H1 (cell line): ENCODE results near the gene ARL8A. TPM values are rescaled to one million over a fixed set of nuclear protein-coding genes. Genes with fewer than 3 reads are reported as not detected.
A peak's percentile ranks its signal among the peaks of the same experiment; 100 is the strongest.

Source experiments
- CTCF ChIA-PET: fragments of 300-600 bp; sonication (Branson Sonifier 250); formaldehyde crosslinking; loops from one replicate; lab custom pipeline; 2021; ENCODE audit not compliant: partially characterized antibody; lab: Charles Lee
- POLR2A ChIA-PET: fragments of 300-600 bp; sonication (Branson Sonifier 250); formaldehyde crosslinking; loops from one replicate; lab custom pipeline; 2021; ENCODE audit warnings: inconsistent platforms; ENCODE audit not compliant: partially characterized antibody; lab: Charles Lee
- DNase-seq, 2 experiments: peaks; one replicate each; pipeline versions ENCODE4 v3.0.0 to v3.0.0-alpha.2; 2010 to 2022; ENCODE audit warnings: low spot score in 2 of 2, low read depth in 1 of 2, mixed read lengths in 1 of 2
- FAIRE-seq: peaks from 2 replicates; lab custom pipeline; 2011; peaks lifted over from hg19 to GRCh38; lab: Jason Lieb, UNC
- H2AFZ ChIP-seq: 2 replicates; pipeline ENCODE4 v1.8.1; 2012; ENCODE audit warnings: low read length, inconsistent platforms
- H2AK5ac ChIP-seq: 2 replicates; pipeline ENCODE4 v1.6.1; 2013; ENCODE audit warnings: low read depth, low read length
- H2BK120ac ChIP-seq: replicated peaks from 2 replicates; pipeline ENCODE3; 2013; ENCODE audit warnings: low read depth, low read length, inconsistent platforms
- H2BK12ac ChIP-seq: 2 replicates; pipeline ENCODE4 v1.6.1; 2013; ENCODE audit warnings: low read depth, low read length
- H2BK15ac ChIP-seq: 2 replicates; pipeline ENCODE4 v1.6.1; 2013; ENCODE audit warnings: low read length
- H2BK20ac ChIP-seq: 2 replicates; pipeline ENCODE4 v1.6.1; 2013; ENCODE audit warnings: low read length
- H2BK5ac ChIP-seq: 2 replicates; pipeline ENCODE4 v1.6.1; 2013; ENCODE audit warnings: low read depth, low read length
- H3K14ac ChIP-seq: 2 replicates; pipeline ENCODE4 v1.6.1; 2013; ENCODE audit warnings: inconsistent platforms; ENCODE audit not compliant: insufficient read length
- H3K18ac ChIP-seq: 2 replicates; pipeline ENCODE4 v1.6.1; 2013; ENCODE audit warnings: low read length; ENCODE audit errors: extremely low read depth
- H3K23ac ChIP-seq: 2 replicates; pipeline ENCODE4 v1.6.1; 2013; ENCODE audit warnings: inconsistent platforms; ENCODE audit not compliant: insufficient read length
- H3K23me2 ChIP-seq: 2 replicates; pipeline ENCODE4 v1.6.1; 2013; ENCODE audit warnings: low read depth, low read length
- H3K27ac ChIP-seq: 2 replicates; pipeline ENCODE4 v1.6.1; 2011; ENCODE audit warnings: low read depth, low read length, inconsistent platforms
- H3K27me3 ChIP-seq, 4 experiments: replicated peaks in 1 of 4; 1 replicate in 1 of 4; 2 replicates in 3 of 4; pipeline versions ENCODE4 v1.6.1 to v1.8.1; 2011 to 2013; ENCODE audit warnings: low read length in 3 of 4, mild to moderate bottlenecking in 3 of 4, inconsistent platforms in 2 of 4, mixed read lengths in 2 of 4, moderate library complexity in 1 of 4; ENCODE audit not compliant: control insufficient read depth in 3 of 4, insufficient read depth in 3 of 4; ENCODE audit errors: extremely low read depth in 1 of 4
- H3K36me3 ChIP-seq, 4 experiments: 2 replicates each; pipeline versions ENCODE4 v1.6.1 to v1.8.1; 2011 to 2013; ENCODE audit warnings: mild to moderate bottlenecking in 4 of 4, low read length in 3 of 4, moderate library complexity in 2 of 4, control low read depth in 1 of 4, inconsistent platforms in 1 of 4; ENCODE audit not compliant: insufficient read depth in 4 of 4, control insufficient read depth in 2 of 4
- H3K4ac ChIP-seq: replicated peaks from 2 replicates; pipeline ENCODE3; 2013; ENCODE audit warnings: low read length, low read depth, mixed read lengths, inconsistent platforms; ENCODE audit not compliant: insufficient read length
- H3K4me1 ChIP-seq, 4 experiments: replicated peaks in 1 of 4; 1 replicate in 1 of 4; 2 replicates in 3 of 4; pipeline versions ENCODE4 v1.6.1 to v1.8.1; 2011 to 2013; ENCODE audit warnings: low read length in 3 of 4, inconsistent platforms in 2 of 4, mixed read lengths in 1 of 4; ENCODE audit not compliant: insufficient read depth in 4 of 4, control insufficient read depth in 3 of 4
- H3K4me2 ChIP-seq, 2 experiments: 2 replicates each; pipeline versions ENCODE4 v1.6.1 to v1.8.1; 2011 to 2013; ENCODE audit warnings: low read depth in 2 of 2, low read length in 2 of 2, control low read depth in 1 of 2, inconsistent platforms in 1 of 2, mild to moderate bottlenecking in 1 of 2; ENCODE audit not compliant: insufficient read depth in 1 of 2
- H3K4me3 ChIP-seq, 4 experiments: fragments of 200-600, 300-600 bp in 1 of 4; sonication (generic), shearing (Covaris generic), sonication (Bioruptor Twin) in 1 of 4; 2 replicates each; pipeline versions ENCODE4 v1.5.1 to v1.8.1; 2011 to 2016; ENCODE audit warnings: low read length in 4 of 4, low read depth in 3 of 4, control low read depth in 2 of 4, inconsistent platforms in 2 of 4, mild to moderate bottlenecking in 2 of 4, mixed read lengths in 1 of 4, moderate library complexity in 1 of 4; ENCODE audit not compliant: insufficient read depth in 2 of 4; ENCODE audit errors: extremely low read depth in 1 of 4
- H3K56ac ChIP-seq: replicated peaks from 2 replicates; pipeline ENCODE3; 2013; ENCODE audit warnings: low read depth, mild to moderate bottlenecking, mixed read lengths, low read length, inconsistent platforms; ENCODE audit not compliant: insufficient read length
- H3K79me1 ChIP-seq: 2 replicates; pipeline ENCODE4 v1.6.1; 2013; ENCODE audit warnings: low read depth, low read length, control low read depth
- H3K79me2 ChIP-seq, 2 experiments: 2 replicates each; pipeline versions ENCODE4 v1.6.1 to v1.8.1; 2012 to 2013; ENCODE audit warnings: low read length in 2 of 2, mild to moderate bottlenecking in 2 of 2, inconsistent platforms in 1 of 2; ENCODE audit not compliant: insufficient read depth in 2 of 2, control insufficient read depth in 1 of 2
- H3K9ac ChIP-seq, 4 experiments: replicated peaks in 1 of 4; 1 replicate in 1 of 4; 2 replicates in 3 of 4; pipeline versions ENCODE4 v1.6.1 to v1.8.1; 2011 to 2013; ENCODE audit warnings: low read depth in 3 of 4, low read length in 3 of 4, control low read depth in 2 of 4, mild to moderate bottlenecking in 2 of 4, moderate library complexity in 2 of 4, inconsistent platforms in 1 of 4; ENCODE audit errors: extremely low read depth in 1 of 4
- H3K9me3 ChIP-seq, 2 experiments: 2 replicates each; pipeline versions ENCODE4 v1.6.1 to v1.8.1; 2012 to 2013; ENCODE audit warnings: mild to moderate bottlenecking in 2 of 2, moderate library complexity in 2 of 2, control low read depth in 1 of 2, inconsistent platforms in 1 of 2, low read depth in 1 of 2, low read length in 1 of 2, mixed read lengths in 1 of 2; ENCODE audit not compliant: insufficient read depth in 2 of 2
- H4K20me1 ChIP-seq, 2 experiments: replicated peaks in 1 of 2; 2 replicates each; pipeline versions ENCODE3 to v1.8.1; 2011 to 2013; ENCODE audit warnings: inconsistent platforms in 2 of 2, low read length in 2 of 2, mild to moderate bottlenecking in 1 of 2; ENCODE audit not compliant: insufficient read depth in 2 of 2, control insufficient read depth in 1 of 2
- H4K5ac ChIP-seq: 2 replicates; pipeline ENCODE4 v1.6.1; 2013; ENCODE audit warnings: low read length, low read depth, mixed read lengths, inconsistent platforms; ENCODE audit not compliant: insufficient read length
- H4K8ac ChIP-seq: 2 replicates; pipeline ENCODE4 v1.8.0; 2013; ENCODE audit warnings: mild to moderate bottlenecking, moderate library complexity, low read length, inconsistent platforms; ENCODE audit not compliant: insufficient read depth; ENCODE audit errors: extremely low read depth
- H4K91ac ChIP-seq: replicated peaks from 2 replicates; pipeline ENCODE3; 2013; ENCODE audit warnings: low read length, mixed read lengths, inconsistent platforms; ENCODE audit not compliant: insufficient read length
- CTCF ChIP-seq, 3 experiments: IDR thresholded peaks; 1 replicate in 2 of 3; 2 replicates in 1 of 3; pipeline versions ENCODE4 v1.5.1 to v1.6.1; 2011; ENCODE audit warnings: low read length in 3 of 3, mild to moderate bottlenecking in 3 of 3, inconsistent platforms in 2 of 3, low read depth in 1 of 3, moderate library complexity in 1 of 3; ENCODE audit not compliant: insufficient read depth in 1 of 3; ENCODE audit errors: control extremely low read depth in 1 of 3
- NRF1 ChIP-seq: IDR thresholded peaks from 2 replicates; pipeline ENCODE4 v1.6.1; 2011; ENCODE audit warnings: mild to moderate bottlenecking, low read depth, low read length, improper control_type of control experiment
- RAD21 ChIP-seq, 2 experiments: IDR thresholded peaks in 1 of 2; conservative IDR thresholded peaks in 1 of 2; 2 replicates each; pipeline ENCODE4 v1.6.1; 2011; ENCODE audit warnings: low read depth in 2 of 2, low read length in 2 of 2, improper control_type of control experiment in 1 of 2, inconsistent platforms in 1 of 2, mild to moderate bottlenecking in 1 of 2, moderate library complexity in 1 of 2
- WGBS, 2 experiments: shearing (Covaris generic) in 1 of 2; methylation state at CpG; one replicate each; pipeline versions ENCODE4 v1.1.6 to v1.1.7; 2013 to 2015; ENCODE audit warnings: low lambda C conversion rate in 2 of 2, mixed read lengths in 2 of 2, inconsistent platforms in 1 of 2, low coverage in 1 of 2, missing lambda C conversion rate in 1 of 2; ENCODE audit not compliant: insufficient replicate concordance in 2 of 2, insufficient coverage in 1 of 2, insufficient read length in 1 of 2; ENCODE audit errors: extremely low coverage in 1 of 2, missing lambda C conversion rate in 1 of 2; 5-methylcytosine and 5-hydroxymethylcytosine counted together
- polyA plus RNA-seq, 7 experiments: library from polyadenylated mRNA; depleted of rRNA in 3 of 7; stranded (reverse) in 5 of 7; unstranded in 2 of 7; fragments of >200 nt in 5 of 7; fragments of 200-250 nt in 2 of 7; gene quantifications; 1 replicate in 5 of 7; 2 replicates in 1 of 7; 4 replicates in 1 of 7; pipeline versions ENCODE4 v1.2.1 to v1.2.3, GENCODE V29; 2011 to 2013; ENCODE audit warnings: missing spikeins in 2 of 7, mixed read lengths in 2 of 7
- total RNA-seq: library from RNA; stranded (reverse); fragmentation: NEBNext Ultra II Directional; extraction: Animal tissue kit (Norgen Biotek cat#: 25700); gene quantifications from 2 replicates; pipeline ENCODE4 v1.2.1, GENCODE V29; 2021

Gene ARL8A
- total and polyA plus RNA-seq, 2 of the 8 experiments (the other 6 are each of a cell fraction or from before 2014, with no cell fraction given) = 40.3 to 58.7 TPM

GRCh38 chr1:202176949-202177927, 32.7 kb upstream of the ARL8A start:
- ChIA-PET POLR2A (interaction anchor here (1.2 kb wide), 1 partner anchor 11 kb away, joined by 5 read pairs; no protein-coding TSS in a partner anchor), CTCF (interaction anchor here (0.6 to 5.2 kb wide), 17 partner anchors 8 to 293 kb away, joined by 3 to 74 read pairs (median 3); partner anchors contain the start of genes LGR6 and PTPN7)
- no peak overlapping the region for H4K91ac ChIP-seq
- no peak overlapping the region for H3K4me3 ChIP-seq
- H3K4ac ChIP-seq = no peak overlapping the region
- H3K14ac ChIP-seq = no peak overlapping the region
- H3K9ac ChIP-seq = no peak overlapping the region
- no peak overlapping the region for H3K18ac ChIP-seq
- DNase-seq = no peak
- H3K56ac ChIP-seq = no peak overlapping the region
- H4K8ac ChIP-seq = peak overlapping the region; percentile 51; the same call in 1 of the 2 replicates
- no peak overlapping the region for H4K5ac ChIP-seq
- H2AK5ac ChIP-seq = no peak overlapping the region
- H3K27me3 ChIP-seq = no peaks in the 10 kb centered on the region
- H2BK5ac ChIP-seq = no peak overlapping the region
- no peaks in the 10 kb centered on the region for H3K36me3 ChIP-seq
- no peak for FAIRE-seq
- 92% methylated on average over 29 of the region's 29 CpGs; no CpG with 5 or more reads in 1 of the 2 experiments for WGBS, 2 experiments
- H4K20me1 ChIP-seq = peaks cover 0 to 2% of the 10 kb centered on the region in 2 experiments
- H3K4me1 ChIP-seq = no peaks in the 10 kb centered on the region; a peak in 1 of 7 replicates
- H2BK15ac ChIP-seq = no peak overlapping the region
- H3K23me2 ChIP-seq = no peaks in the 10 kb centered on the region
- no peak overlapping the region for H2BK120ac ChIP-seq
- H2AFZ ChIP-seq = no peak overlapping the region
- 0 out of 2 replicates have a peak overlapping the region, but pooled peaks have one; percentile 39 for H2BK12ac ChIP-seq
- no peaks in the 10 kb centered on the region for H3K79me2 ChIP-seq
- no peak overlapping the region for H3K27ac ChIP-seq
- no peaks in the 10 kb centered on the region for H3K9me3 ChIP-seq
- no peaks in the 10 kb centered on the region for H3K79me1 ChIP-seq
- TF ChIP-seq RAD21 (IDR thresholded peaks at IDR 0.05 in 1 of 2, conservative IDR thresholded peaks at IDR 0.05 in 1 of 2; ENCODE audit: low read depth in 2 of 2, low read length in 2 of 2) (peak in 1 of 2 experiments; percentile 27; a peak in 1 of 4 replicates), NRF1 (no peak), CTCF (IDR thresholded peaks at IDR 0.05; ENCODE audit: control extremely low read depth in 1 of 3, insufficient read depth in 1 of 3, low read depth in 1 of 3, low read length in 3 of 3) (peak; percentile 41 to 51 (median 44))
- no peak overlapping the region for H2BK20ac ChIP-seq
- no peak overlapping the region for H3K23ac ChIP-seq
- no peak overlapping the region for H3K4me2 ChIP-seq
